A673 (cell line): ENCODE data around the gene CEACAM18.

Experiments used
- CTCF ChIP-seq: fragments of 300-800, 200-600 bp; sonication (generic); conservative IDR thresholded peaks from 2 replicates; pipeline ENCODE4 v1.5.1; 2017; ENCODE audit warnings: low read depth, mild to moderate bottlenecking, antibody characterized with exemption, low read length, moderate library complexity, mixed read lengths
- EZH2 ChIP-seq: fragments of 200-600 bp; sonication (generic); IDR thresholded peaks from 2 replicates; pipeline ENCODE4 v1.6.1; 2017; ENCODE audit warnings: borderline replicate concordance, low read depth, mild to moderate bottlenecking, mixed read lengths, antibody characterized with exemption, low read length; ENCODE audit not compliant: poor library complexity, severe bottlenecking

GRCh38 chr19:51507192-51507591 is 28.9 kb downstream of the CEACAM18 start:
- no peak for TF ChIP-seq EZH2
- TF ChIP-seq CTCF: no peak
